H1 (cell line): ENCODE data around the gene PLD6. TPM values are rescaled to one million over a fixed set of nuclear protein-coding genes. Genes with fewer than 3 reads are reported as not detected.

Source experiments
- BRCA1 ChIP-seq: IDR thresholded peaks from 2 replicates; pipeline ENCODE4 v1.6.1; 2012; ENCODE audit warnings: low read depth, low read length, improper control_type of control experiment
- E2F6 ChIP-seq: IDR thresholded peaks from 2 replicates; pipeline ENCODE4 v1.6.1; 2012; ENCODE audit warnings: inconsistent platforms
- GABPA ChIP-seq: IDR thresholded peaks from 2 replicates; pipeline ENCODE4 v1.6.1; 2011; ENCODE audit warnings: mild to moderate bottlenecking, low read length, moderate library complexity, borderline replicate concordance; ENCODE audit not compliant: insufficient read depth
- HDAC6 ChIP-seq: IDR thresholded peaks from one replicate; pipeline ENCODE4 v1.7.1; 2012; ENCODE audit warnings: low read depth, mild to moderate bottlenecking, inconsistent platforms, low read length, moderate library complexity
- MAFK ChIP-seq: IDR thresholded peaks from 2 replicates; pipeline ENCODE4 v1.6.1; 2012; ENCODE audit warnings: low read depth, mild to moderate bottlenecking, improper control_type of control experiment, low read length
- RNF2 ChIP-seq: fragments of 200-900, 300-1000 bp; sonication (generic); IDR thresholded peaks from 2 replicates; pipeline ENCODE4 v1.7.1; 2016; ENCODE audit warnings: borderline replicate concordance, low read depth, mild to moderate bottlenecking, antibody characterized with exemption, low read length; ENCODE audit not compliant: poor library complexity, severe bottlenecking; ENCODE audit errors: missing control alignments
- SUZ12 ChIP-seq: fragments of 200-600 bp; sonication (generic); IDR thresholded peaks from 2 replicates; pipeline ENCODE4 v1.6.1; 2012; ENCODE audit warnings: mild to moderate bottlenecking, inconsistent platforms, low read length, moderate library complexity, mixed read lengths
- TAF7 ChIP-seq: optimal IDR thresholded peaks from 2 replicates; pipeline ENCODE3; 2011; ENCODE audit warnings: low read depth, mild to moderate bottlenecking, inconsistent platforms, low read length, moderate library complexity, borderline replicate concordance
- YY1 ChIP-seq: IDR thresholded peaks from 2 replicates; pipeline ENCODE4 v1.6.1; 2011; ENCODE audit warnings: low read depth, mild to moderate bottlenecking, low read length
- polyA plus RNA-seq, 7 experiments: library from polyadenylated mRNA; depleted of rRNA in 3 of 7; stranded (reverse) in 5 of 7; unstranded in 2 of 7; fragments of >200 nt in 5 of 7; fragments of 200-250 nt in 2 of 7; gene quantifications; 1 replicate in 5 of 7; 2 replicates in 1 of 7; 4 replicates in 1 of 7; pipeline versions ENCODE4 v1.2.1 to v1.2.3, GENCODE V29; 2011 to 2013; ENCODE audit warnings: missing spikeins in 2 of 7, mixed read lengths in 2 of 7
- total RNA-seq: library from RNA; stranded (reverse); fragmentation: NEBNext Ultra II Directional; extraction: Animal tissue kit (Norgen Biotek cat#: 25700); gene quantifications from 2 replicates; pipeline ENCODE4 v1.2.1, GENCODE V29; 2021

The PLD6 gene
- total and polyA plus RNA-seq, 2 of the 8 experiments (the other 6 are each of a cell fraction or from before 2014, with no cell fraction given) = 0.20 to 0.22 TPM

DNA sequence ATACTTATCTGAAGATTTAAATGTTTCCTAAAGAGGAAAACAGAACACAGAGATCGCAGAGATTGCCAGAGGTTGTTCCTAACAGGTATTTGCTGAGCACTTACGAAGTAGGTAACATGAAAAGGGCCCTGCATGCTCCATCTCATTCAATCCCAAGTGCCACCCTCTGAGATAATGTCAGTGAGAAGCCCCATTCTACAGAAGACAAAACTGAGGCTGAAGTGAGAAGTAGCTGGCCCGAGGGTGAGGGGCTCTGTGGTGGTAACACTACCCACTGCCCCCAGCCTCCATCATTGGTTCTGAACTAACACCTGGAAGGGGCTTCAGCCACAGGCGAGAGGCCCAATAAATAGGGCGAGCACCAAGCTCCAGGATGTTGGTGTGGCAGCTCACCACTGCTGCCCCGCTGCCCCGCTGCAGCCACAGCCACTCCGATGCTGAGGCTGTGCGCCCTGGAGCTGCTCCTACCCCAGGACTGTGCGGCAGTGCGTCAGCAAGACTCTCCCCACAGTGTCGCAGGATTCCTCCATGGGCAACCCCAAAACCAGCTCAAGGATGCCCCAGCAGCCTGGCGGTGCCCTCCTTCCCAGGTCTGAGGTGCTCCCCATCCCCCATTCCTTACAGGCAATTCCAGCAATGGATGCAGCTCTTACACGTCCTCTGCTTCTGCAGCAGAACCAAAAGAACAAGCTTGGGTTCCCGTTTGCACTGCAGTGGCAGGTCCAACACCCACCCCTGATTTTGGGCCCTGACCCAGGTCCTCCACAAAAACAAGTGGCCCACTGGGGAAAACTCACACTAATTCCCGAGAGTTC, 20.5 kb upstream of the PLD6 start (continued):
- no peak for TF ChIP-seq HDAC6
- no peak for TF ChIP-seq GABPA
- TF ChIP-seq MAFK = no peak
- TF ChIP-seq TAF7 = no peak
- TF ChIP-seq SUZ12 = no peak
- no peak for TF ChIP-seq E2F6
- TF ChIP-seq YY1 = no peak
- TF ChIP-seq RNF2 = no peak
- TF ChIP-seq BRCA1 = no peak
